CD4-positive, CD25-positive, alpha-beta regulatory T cell (primary cell): ENCODE measurements around the gene NUCB2. TPM values are rescaled to one million over a fixed set of nuclear protein-coding genes. Genes with fewer than 3 reads are reported as not detected.
"Not testable (repeated sequence)": the region's sequence is repeated elsewhere in the genome, so short reads cannot be mapped to it uniquely, and the experiment has no call there.

ENCODE experiments used
- ATAC-seq, 2 donors: fragments of 150-1000 bp; cut with Tn5 transposase; one replicate each; pipeline ENCODE4 v1.10.0; 2021; ENCODE audit warnings: low read depth in 2 of 2, moderate number of reproducible peaks in 2 of 2, moderate library complexity in 1 of 2
- DNase-seq, 3 donors: peaks; one replicate each; pipeline versions ENCODE4 v3.0.0 to v3.0.0-alpha.2; 2012 to 2022; ENCODE audit warnings: mixed read lengths in 1 of 3
- H3K27ac ChIP-seq: one replicate; pipeline ENCODE4 v1.7.0; 2013; ENCODE audit warnings: mild to moderate bottlenecking, low read length; ENCODE audit not compliant: insufficient read depth, poor library complexity, severe bottlenecking
- H3K27me3 ChIP-seq: one replicate; pipeline ENCODE4 v1.7.0; 2013; ENCODE audit warnings: low read length; ENCODE audit not compliant: control insufficient read depth, insufficient read depth
- H3K36me3 ChIP-seq: one replicate; pipeline ENCODE4 v1.7.0; 2013; ENCODE audit warnings: mild to moderate bottlenecking, low read length, moderate library complexity; ENCODE audit not compliant: control insufficient read depth, insufficient read depth
- H3K4me1 ChIP-seq: 2 replicates; pipeline ENCODE4 v1.7.0; 2013; ENCODE audit warnings: mild to moderate bottlenecking, low read length; ENCODE audit not compliant: insufficient read depth, control insufficient read depth, poor library complexity, severe bottlenecking
- H3K4me3 ChIP-seq: one replicate; pipeline ENCODE4 v1.7.0; 2013; ENCODE audit warnings: low read depth, mild to moderate bottlenecking, low read length, moderate library complexity
- H3K9me3 ChIP-seq, 2 experiments: 1 replicate in 1 of 2; 2 replicates in 1 of 2; pipeline ENCODE4 v1.7.0; 2013; ENCODE audit warnings: low read length in 2 of 2, mild to moderate bottlenecking in 1 of 2, moderate library complexity in 1 of 2; ENCODE audit not compliant: control insufficient read depth in 2 of 2
- H3K27ac Mint-ChIP-seq, 3 donors: one replicate each; pipeline ENCODE4 v1.8.0; 2020 to 2022; ENCODE audit warnings: mild to moderate bottlenecking in 3 of 3, mixed read lengths in 3 of 3, moderate library complexity in 2 of 3
- H3K27me3 Mint-ChIP-seq: one replicate; pipeline ENCODE4 v1.8.0; 2022; ENCODE audit warnings: mild to moderate bottlenecking, mixed read lengths
- H3K36me3 Mint-ChIP-seq: one replicate; pipeline ENCODE4 v1.8.0; 2020; ENCODE audit warnings: mixed read lengths
- H3K4me1 Mint-ChIP-seq, 4 donors: one replicate each; pipeline ENCODE4 v1.8.0; 2020 to 2022; ENCODE audit warnings: mixed read lengths in 4 of 4, mild to moderate bottlenecking in 1 of 4
- H3K4me3 Mint-ChIP-seq, 4 donors: one replicate each; pipeline ENCODE4 v1.8.0; 2020 to 2022; ENCODE audit warnings: mild to moderate bottlenecking in 4 of 4, mixed read lengths in 4 of 4, moderate library complexity in 3 of 4
- H3K9me3 Mint-ChIP-seq, 7 donors: one replicate each; pipeline ENCODE4 v1.8.0; 2020 to 2022; ENCODE audit warnings: mixed read lengths in 7 of 7, mild to moderate bottlenecking in 3 of 7, moderate library complexity in 2 of 7
- polyA plus RNA-seq, 4 donors: library from polyadenylated mRNA; unstranded; fragments of 300-500 nt; fragmentation: Illumina TruSeq; gene quantifications; one replicate each; pipeline ENCODE4 v1.2.3, GENCODE V29; 2021
- total RNA-seq: library from RNA; stranded (reverse); gene quantifications from one replicate; pipeline ENCODE4 v1.2.3, GENCODE V29; 2022

NUCB2 gene
- total RNA-seq (34.7 TPM), polyA plus RNA-seq (10 to 100 TPM; 58.7 to 88.2 (median 74.2) TPM)

GRCh38 chr11:17276236-17277023 is at the start of gene NUCB2:
NUCB2 (plus strand) TSS chr11:17276739; CDS start chr11:17295324, 18,585 bp downstream.
- no peaks in the 10 kb centered on the region for H3K9me3 Mint-ChIP-seq
- H3K27ac Mint-ChIP-seq, result peak within 1 kb of the TSS; percentile 47 to 97 (median 78)
- ATAC-seq (peak; percentile 98), DNase-seq (peak; percentile 94 to 95 (median 94))
- Histone ChIP-seq H3K9me3 (no peaks in the 10 kb centered on the region), H3K4me3 (peak within 1 kb of the TSS; percentile 71), H3K4me1 (peaks cover 20% of the 10 kb centered on the region), H3K27ac (peak within 1 kb of the TSS; percentile 82), H3K27me3 (no peaks in the 10 kb centered on the region), H3K36me3 (no peaks in the 10 kb centered on the region)
- peak within 1 kb of the TSS; percentile 81 to 86 (median 85) for H3K4me3 Mint-ChIP-seq
- peaks cover 11 to 52% (median 17%) of the 10 kb centered on the region in 4 donors for H3K4me1 Mint-ChIP-seq
- H3K27me3 Mint-ChIP-seq, result peaks cover 11% of the 10 kb centered on the region
- H3K36me3 Mint-ChIP-seq, result no peaks in the 10 kb centered on the region

GRCh38 chr11:17228186-17228925 is 48.2 kb upstream of the NUCB2 start:
- not testable (repeated sequence) for H3K4me3 ChIP-seq, H3K36me3 ChIP-seq, H3K4me1 ChIP-seq, H3K27me3 ChIP-seq, H3K27ac Mint-ChIP-seq, H3K27ac ChIP-seq, H3K9me3 Mint-ChIP-seq, H3K4me3 Mint-ChIP-seq, H3K36me3 Mint-ChIP-seq, DNase-seq, ATAC-seq, H3K9me3 ChIP-seq
- peaks cover 24% of the 10 kb centered on the region for H3K27me3 Mint-ChIP-seq
- H3K4me1 Mint-ChIP-seq, result peaks cover 0 to 21% (median 12%) of the 10 kb centered on the region in 4 donors

- H3K36me3 Mint-ChIP-seq, result no peaks in the 10 kb centered on the region
- peak overlapping the region in 1 of 4 donors; percentile 76 for H3K4me3 Mint-ChIP-seq
- Histone ChIP-seq H3K4me3 (no peak overlapping the region), H3K27me3 (peaks cover 3% of the 10 kb centered on the region), H3K27ac (no peak overlapping the region), H3K4me1 (no peaks in the 10 kb centered on the region), H3K9me3 (no peaks in the 10 kb centered on the region), H3K36me3 (no peaks in the 10 kb centered on the region)
- peaks cover 24% of the 10 kb centered on the region for H3K27me3 Mint-ChIP-seq
- peaks cover 0 to 21% (median 12%) of the 10 kb centered on the region in 4 donors for H3K4me1 Mint-ChIP-seq
- DNase-seq (no peak), ATAC-seq (no peak)
- H3K27ac Mint-ChIP-seq, result peak overlapping the region in 1 of 3 donors; percentile 11
- peaks cover 0 to 3% (median 0%) of the 10 kb centered on the region in 7 donors for H3K9me3 Mint-ChIP-seq
Observed at GRCh38 chr11:17229481-17230152, 46.9 kb upstream of the NUCB2 start.

GRCh38 chr11:17230867-17231851 is 45.4 kb upstream of the NUCB2 start:
- no peaks in the 10 kb centered on the region for H3K36me3 Mint-ChIP-seq
- Histone ChIP-seq H3K27ac (no peak overlapping the region), H3K4me1 (no peaks in the 10 kb centered on the region), H3K27me3 (peaks cover 5% of the 10 kb centered on the region), H3K9me3 (no peaks in the 10 kb centered on the region), H3K4me3 (no peak overlapping the region), H3K36me3 (no peaks in the 10 kb centered on the region)
- no peak overlapping the region for H3K4me3 Mint-ChIP-seq
- H3K9me3 Mint-ChIP-seq, result peaks cover 0 to 3% (median 0%) of the 10 kb centered on the region in 7 donors
- peaks cover 20% of the 10 kb centered on the region for H3K27me3 Mint-ChIP-seq
- no peak overlapping the region for H3K27ac Mint-ChIP-seq
- peak; percentile 40 to 69 for ATAC-seq
- peak in 2 of 3 donors; percentile 24 to 77 for DNase-seq
- H3K4me1 Mint-ChIP-seq, result peaks cover 0 to 21% (median 12%) of the 10 kb centered on the region in 4 donors

GRCh38 chr11:17233101-17233500 is 43.4 kb upstream of the NUCB2 start:
- no peak for DNase-seq
- Histone ChIP-seq H3K36me3 (no peaks in the 10 kb centered on the region), H3K27ac (no peak overlapping the region), H3K4me3 (no peak overlapping the region), H3K27me3 (peaks cover 6% of the 10 kb centered on the region), H3K4me1 (no peaks in the 10 kb centered on the region), H3K9me3 (no peaks in the 10 kb centered on the region)
- Mint-ChIP-seq H3K4me3 (peak overlapping the region in 1 of 4 donors; percentile 43), H3K4me1 (peaks cover 0 to 21% (median 12%) of the 10 kb centered on the region in 4 donors), H3K9me3 (peaks cover 0 to 3% (median 0%) of the 10 kb centered on the region in 7 donors), H3K27me3 (peaks cover 32% of the 10 kb centered on the region), H3K27ac (no peak overlapping the region), H3K36me3 (no peaks in the 10 kb centered on the region)
- ATAC-seq, result no peak

GRCh38 chr11:17238377-17238776 is 38.2 kb upstream of the NUCB2 start:
- ATAC-seq, result no peak
- Mint-ChIP-seq H3K36me3 (no peaks in the 10 kb centered on the region), H3K9me3 (peaks cover 0 to 2% (median 0%) of the 10 kb centered on the region in 7 donors), H3K4me1 (no peaks in the 10 kb centered on the region), H3K27me3 (peaks cover 40% of the 10 kb centered on the region), H3K4me3 (no peak overlapping the region), H3K27ac (no peak overlapping the region)
- H3K36me3 ChIP-seq, result no peaks in the 10 kb centered on the region
- H3K27ac ChIP-seq, result no peak overlapping the region
- DNase-seq, result no peak
- peaks cover 9% of the 10 kb centered on the region for H3K27me3 ChIP-seq
- no peaks in the 10 kb centered on the region for H3K9me3 ChIP-seq
- H3K4me3 ChIP-seq, result no peak overlapping the region
- H3K4me1 ChIP-seq, result no peaks in the 10 kb centered on the region

- peaks cover 40% of the 10 kb centered on the region for H3K27me3 Mint-ChIP-seq
- not testable (repeated sequence) for ATAC-seq, H3K9me3 ChIP-seq, H3K9me3 Mint-ChIP-seq, DNase-seq, H3K4me1 Mint-ChIP-seq, H3K27ac ChIP-seq, H3K27ac Mint-ChIP-seq, H3K36me3 Mint-ChIP-seq, H3K4me3 ChIP-seq, H3K4me3 Mint-ChIP-seq, H3K27me3 ChIP-seq, H3K4me1 ChIP-seq, H3K36me3 ChIP-seq
Observed at GRCh38 chr11:17239927-17240326, 36.6 kb upstream of the NUCB2 start.
